HepG2 (cell line): ENCODE measurements around the gene OSBPL3. TPM values are rescaled to one million over a fixed set of nuclear protein-coding genes. Genes with fewer than 3 reads are reported as not detected.

Source experiments
- ATAC-seq: fragments of 200-7000 bp; cut with Tn5 transposase; 3 replicates; pipeline ENCODE4 v1.9.1; 2020; ENCODE audit warnings: mild to moderate bottlenecking, moderate library complexity
- BruUV-seq: library from RNA; stranded (reverse); fragments of 400-500 nt; replicated peaks from 2 replicates; lab custom pipeline; 2021; lab: Mats Ljungman, UMichigan
- CTCF ChIA-PET: fragments of 300-600 bp; formaldehyde crosslinking; extraction: SDS; loops from one replicate; lab custom pipeline; 2021; ENCODE audit warnings: low total read pairs, inconsistent platforms, low intra/inter-chr PET ratio; lab: Yijun Ruan, JAX
- POLR2A ChIA-PET: fragments of 350-600 bp; sonication (Branson Sonifier 250); formaldehyde crosslinking; loops from one replicate; lab custom pipeline; 2020; ENCODE audit warnings: antibody characterized with exemption, inconsistent platforms; lab: Yijun Ruan, JAX
- DNase-seq: peaks from one replicate; pipeline ENCODE4 v3.0.0-alpha.2; 2015; ENCODE audit warnings: low spot score
- FAIRE-seq: peaks from 3 replicates; lab custom pipeline; 2011; peaks lifted over from hg19 to GRCh38; lab: Jason Lieb, UNC
- H2AFZ ChIP-seq: one replicate; pipeline ENCODE4 v1.6.1; 2011; ENCODE audit warnings: low read length, inconsistent platforms
- H3K27ac ChIP-seq: fragments of 300-600 bp; 3 replicates; pipeline ENCODE4 v1.8.0; 2011; ENCODE audit warnings: mixed run types, mild to moderate bottlenecking, mixed read lengths, low read length, inconsistent platforms; ENCODE audit not compliant: insufficient read depth; ENCODE audit errors: extremely low read length
- H3K27me3 ChIP-seq, 2 experiments: fragments of 200-600 bp in 1 of 2; 2 replicates in 1 of 2; 3 replicates in 1 of 2; pipeline versions ENCODE4 v1.6.0 to v1.8.0; 2011; ENCODE audit warnings: low read length in 2 of 2, mild to moderate bottlenecking in 2 of 2, moderate library complexity in 2 of 2, inconsistent platforms in 1 of 2; ENCODE audit not compliant: insufficient read depth in 2 of 2, control insufficient read depth in 1 of 2
- H3K36me3 ChIP-seq, 2 experiments: fragments of 200-600 bp in 1 of 2; replicated peaks in 1 of 2; 2 replicates in 1 of 2; 3 replicates in 1 of 2; pipeline versions ENCODE4 v1.5.1 to v1.8.0; 2011; ENCODE audit warnings: low read length in 2 of 2, inconsistent platforms in 1 of 2; ENCODE audit not compliant: insufficient read depth in 2 of 2, control insufficient read depth in 1 of 2
- H3K4me1 ChIP-seq: 2 replicates; pipeline ENCODE4 v1.5.1; 2012; ENCODE audit warnings: low read length, inconsistent platforms; ENCODE audit not compliant: insufficient read depth
- H3K4me2 ChIP-seq: 2 replicates; pipeline ENCODE4 v1.6.0; 2011; ENCODE audit warnings: low read depth, low read length, inconsistent platforms
- H3K4me3 ChIP-seq, 3 experiments: fragments of 200-600 bp in 1 of 3; sonication (generic), shearing (Covaris generic) in 1 of 3; replicated peaks in 1 of 3; 2 replicates each; pipeline ENCODE4 v1.5.1; 2011 to 2016; ENCODE audit warnings: low read length in 3 of 3, inconsistent platforms in 2 of 3, low read depth in 2 of 3, mild to moderate bottlenecking in 2 of 3, control low read depth in 1 of 3, mixed read lengths in 1 of 3; ENCODE audit not compliant: insufficient read depth in 1 of 3
- H3K79me2 ChIP-seq: one replicate; pipeline ENCODE4 v1.6.1; 2011; ENCODE audit warnings: low read length, inconsistent platforms; ENCODE audit not compliant: insufficient read depth
- H3K9ac ChIP-seq: 2 replicates; pipeline ENCODE4 v1.6.0; 2011; ENCODE audit warnings: mild to moderate bottlenecking, low read depth, low read length, inconsistent platforms; ENCODE audit not compliant: insufficient read depth
- H3K9me3 ChIP-seq: 2 replicates; pipeline ENCODE4 v1.5.1; 2012; ENCODE audit warnings: mild to moderate bottlenecking, low read length
- H4K20me1 ChIP-seq: 2 replicates; pipeline ENCODE4 v1.6.0; 2011; ENCODE audit warnings: inconsistent platforms, mild to moderate bottlenecking, low read length, moderate library complexity; ENCODE audit not compliant: insufficient read depth
- ARID3A ChIP-seq: IDR thresholded peaks from 2 replicates; pipeline ENCODE4 v1.6.1; 2012; ENCODE audit warnings: low read depth, low read length, improper control_type of control experiment
- CHD4 ChIP-seq: fragments of 200-600 bp; sonication (generic); IDR thresholded peaks from 2 replicates; pipeline ENCODE4 v1.7.0; 2017; ENCODE audit warnings: mild to moderate bottlenecking, low read length, borderline replicate concordance
- FOXA3 ChIP-seq: IDR thresholded peaks from 2 replicates; pipeline ENCODE4 v1.6.1; 2016; ENCODE audit warnings: missing genetic modification reagents, missing compliant biosample characterization
- GPN1 ChIP-seq: sonication (generic); formaldehyde crosslinking; IDR thresholded peaks from 2 replicates; pipeline ENCODE4 v1.5.1; 2020; ENCODE audit warnings: missing genetic modification reagents, borderline replicate concordance
- GTF3A ChIP-seq: sonication (generic); formaldehyde crosslinking; conservative IDR thresholded peaks from 2 replicates; pipeline ENCODE4 v1.4.0; 2020; ENCODE audit warnings: mild to moderate bottlenecking, missing genetic modification reagents
- IRF2 ChIP-seq: IDR thresholded peaks from 2 replicates; pipeline ENCODE4 v1.6.1; 2018; ENCODE audit warnings: missing genetic modification reagents, missing compliant biosample characterization
- MAFK ChIP-seq, 2 experiments: IDR thresholded peaks in 1 of 2; conservative IDR thresholded peaks in 1 of 2; 2 replicates each; pipeline ENCODE4 v1.6.1; 2011; ENCODE audit warnings: improper control_type of control experiment in 2 of 2, low read length in 2 of 2
- TCF12 ChIP-seq, 2 experiments: fragments of 450-650 bp in 1 of 2; sonication (generic) in 1 of 2; formaldehyde crosslinking in 1 of 2; IDR thresholded peaks; 2 replicates each; pipeline versions ENCODE4 v1.6.1 to v1.8.0; 2017 to 2022; ENCODE audit warnings: antibody characterized with exemption in 1 of 2, mild to moderate bottlenecking in 1 of 2, missing genetic modification reagents in 1 of 2, moderate library complexity in 1 of 2
- YY1 ChIP-seq: IDR thresholded peaks from 2 replicates; pipeline ENCODE4 v1.6.1; 2011; ENCODE audit warnings: low read length, low read depth, moderate library complexity, mild to moderate bottlenecking; ENCODE audit not compliant: insufficient read depth, insufficient replicate concordance
- ZNF441 ChIP-seq: sonication (generic); formaldehyde crosslinking; IDR thresholded peaks from 2 replicates; pipeline ENCODE4 v1.7.0; 2021; ENCODE audit warnings: missing genetic modification reagents, borderline replicate concordance
- ZNF547 ChIP-seq: sonication (generic); formaldehyde crosslinking; IDR thresholded peaks from 2 replicates; pipeline ENCODE4 v1.5.1; 2020; ENCODE audit warnings: mild to moderate bottlenecking, missing genetic modification reagents
- ZNF598 ChIP-seq: sonication (generic); formaldehyde crosslinking; IDR thresholded peaks from 2 replicates; pipeline ENCODE4 v1.5.1; 2020; ENCODE audit warnings: mild to moderate bottlenecking, missing genetic modification reagents, borderline replicate concordance
- WGBS: methylation state at CpG from one replicate; pipeline ENCODE4 v1.1.6; 2017; ENCODE audit warnings: low lambda C conversion rate; 5-methylcytosine and 5-hydroxymethylcytosine counted together
- in situ Hi-C: cut with HindIII; loops from 2 replicates; pipeline ENCODE4 v1.10.0; 2017; ENCODE audit warnings: low pct_unique_long_range_greater_than_20kb; ENCODE audit not compliant: extremely low pct_ligation_motif_present
- intact Hi-C: fragments of 100-400 bp; cut with micrococcal nuclease; formaldehyde crosslinking; loops from one replicate; pipeline ENCODE4 v1.10.0; 2022; ENCODE audit not compliant: unreplicated experiment
- polyA plus RNA-seq, 8 experiments: library from polyadenylated mRNA; depleted of rRNA in 3 of 8; stranded (reverse) in 7 of 8; unstranded in 1 of 8; fragments of >200 nt; fragmentation: Illumina TruSeq in 4 of 8; extraction: Trizol in 4 of 8; gene quantifications; 2 replicates each; pipeline versions ENCODE4 v1.2.1 to v1.2.3, GENCODE V29; 2011 to 2016; ENCODE audit warnings: low read depth in 4 of 8, missing spikeins in 1 of 8, mixed read lengths in 1 of 8; ENCODE audit not compliant: insufficient read depth in 1 of 8
- total RNA-seq, 5 experiments: library from RNA; depleted of rRNA; stranded (reverse); fragments of >200 nt; fragmentation: Illumina TruSeq; extraction: Trizol; gene quantifications; 2 replicates each; pipeline ENCODE4 v1.2.3, GENCODE V29; 2016; ENCODE audit warnings: low read depth in 1 of 5
- TF ChIP-seq, protein P1 (sequence below): sonication (generic); formaldehyde crosslinking; IDR thresholded peaks from 2 replicates; pipeline ENCODE4 v1.4.0; 2020; ENCODE audit warnings: missing genetic modification reagents, mild to moderate bottlenecking, borderline replicate concordance
- TF ChIP-seq, protein P2 (sequence below): sonication (generic); formaldehyde crosslinking; conservative IDR thresholded peaks from 2 replicates; pipeline ENCODE4 v1.8.0; 2022; ENCODE audit warnings: low read depth, missing genetic modification reagents
- TF ChIP-seq, protein P3 (sequence below): sonication (generic); formaldehyde crosslinking; IDR thresholded peaks from 2 replicates; pipeline ENCODE4 v1.5.1; 2020; ENCODE audit warnings: mild to moderate bottlenecking, moderate library complexity, missing genetic modification reagents

The OSBPL3 gene
- total and polyA plus RNA-seq, 2 of the 13 experiments (the other 11 are each of a cell fraction or from before 2014, with no cell fraction given), result 8.8 to 28.9 TPM

GRCh38 chr7:24979470-24979862 lies 512 bp downstream of the OSBPL3 start (continued):
- TF ChIP-seq ZNF547 (0 out of 2 replicates have a peak, but pooled peaks have one; percentile 4), YY1 (no peak), CHD4 (no peak)

GRCh38 chr7:24978843-24979469 lies 1.0 kb downstream of the OSBPL3 start:
- H2AFZ ChIP-seq, result no peak overlapping the region
- peaks cover 53% of the 10 kb centered on the region for H3K79me2 ChIP-seq
- FAIRE-seq (no peak), DNase-seq (no peak), ATAC-seq (peak; percentile 1; the same call in 2 of the 3 replicates)
- no TSS peak for BruUV-seq
- no peaks in the 10 kb centered on the region for H3K9me3 ChIP-seq
- peak overlapping the region; percentile 94 for H3K27ac ChIP-seq
- no peaks in the 10 kb centered on the region for H3K36me3 ChIP-seq
- in situ Hi-C loops (no loop called here), intact Hi-C loops (loop anchor here (2.0 kb wide), 1 partner anchor 78 kb away; no protein-coding TSS in a partner anchor)
- POLR2A ChIA-PET, result interaction anchor here (0.6 to 2.9 kb wide), 10 partner anchors 8 to 159 kb away, joined by 3 to 16 read pairs (median 4); partner anchors contain the start of gene CYCS
- H3K27me3 ChIP-seq, result no peaks in the 10 kb centered on the region; a peak in 1 of 5 replicates
- peak overlapping the region; percentile 91 for H3K4me2 ChIP-seq
- no peaks in the 10 kb centered on the region for H4K20me1 ChIP-seq
- H3K4me1 ChIP-seq, result peaks cover 82% of the 10 kb centered on the region
- 6% methylated on average over 24 of the region's 29 CpGs for WGBS
- CTCF ChIA-PET, result interaction anchor here (0.9 to 1.4 kb wide), 3 partner anchors 84 to 161 kb away, joined by 3 to 8 read pairs (median 3); no protein-coding TSS in a partner anchor
- peak overlapping the region; percentile 91 for H3K9ac ChIP-seq
- peak overlapping the region; percentile 78 to 87 (median 83) for H3K4me3 ChIP-seq
- TF ChIP-seq FOXA3, result no peak
- TF ChIP-seq, protein P1, sequence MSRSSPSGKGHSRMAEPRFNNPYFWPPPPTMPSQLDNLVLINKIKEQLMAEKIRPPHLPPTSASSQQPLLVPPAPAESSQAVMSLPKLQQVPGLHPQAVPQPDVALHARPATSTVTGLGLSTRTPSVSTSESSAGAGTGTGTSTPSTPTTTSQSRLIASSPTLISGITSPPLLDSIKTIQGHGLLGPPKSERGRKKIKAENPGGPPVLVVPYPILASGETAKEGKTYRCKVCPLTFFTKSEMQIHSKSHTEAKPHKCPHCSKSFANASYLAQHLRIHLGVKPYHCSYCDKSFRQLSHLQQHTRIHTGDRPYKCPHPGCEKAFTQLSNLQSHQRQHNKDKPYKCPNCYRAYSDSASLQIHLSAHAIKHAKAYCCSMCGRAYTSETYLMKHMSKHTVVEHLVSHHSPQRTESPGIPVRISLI (CRISPR knock-in tag), result peak; percentile 25; the same call in 1 of the 2 replicates
- no peak for TF ChIP-seq ARID3A
- no peak for TF ChIP-seq GPN1
- no peak for TF ChIP-seq ZNF598 (CRISPR knock-in tag)
- TF ChIP-seq GTF3A (CRISPR knock-in tag), result no peak
- no peak; the same call in 1 of the 2 replicates for TF ChIP-seq IRF2 (CRISPR knock-in tag)
- TF ChIP-seq, protein P2, sequence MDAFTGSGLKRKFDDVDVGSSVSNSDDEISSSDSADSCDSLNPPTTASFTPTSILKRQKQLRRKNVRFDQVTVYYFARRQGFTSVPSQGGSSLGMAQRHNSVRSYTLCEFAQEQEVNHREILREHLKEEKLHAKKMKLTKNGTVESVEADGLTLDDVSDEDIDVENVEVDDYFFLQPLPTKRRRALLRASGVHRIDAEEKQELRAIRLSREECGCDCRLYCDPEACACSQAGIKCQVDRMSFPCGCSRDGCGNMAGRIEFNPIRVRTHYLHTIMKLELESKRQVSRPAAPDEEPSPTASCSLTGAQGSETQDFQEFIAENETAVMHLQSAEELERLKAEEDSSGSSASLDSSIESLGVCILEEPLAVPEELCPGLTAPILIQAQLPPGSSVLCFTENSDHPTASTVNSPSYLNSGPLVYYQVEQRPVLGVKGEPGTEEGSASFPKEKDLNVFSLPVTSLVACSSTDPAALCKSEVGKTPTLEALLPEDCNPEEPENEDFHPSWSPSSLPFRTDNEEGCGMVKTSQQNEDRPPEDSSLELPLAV, result no peak
- TF ChIP-seq MAFK (conservative IDR thresholded peaks at IDR 0.05 in 1 of 2, IDR thresholded peaks at IDR 0.05 in 1 of 2; ENCODE audit: low read length in 2 of 2), result no peak
- TF ChIP-seq ZNF441 (CRISPR knock-in tag), result no peak
- TF ChIP-seq TCF12 (IDR thresholded peaks at IDR 0.05), result no peak
- no peak for TF ChIP-seq TCF12 (CRISPR knock-in tag; IDR thresholded peaks at IDR 0.05)
- TF ChIP-seq, protein P3, sequence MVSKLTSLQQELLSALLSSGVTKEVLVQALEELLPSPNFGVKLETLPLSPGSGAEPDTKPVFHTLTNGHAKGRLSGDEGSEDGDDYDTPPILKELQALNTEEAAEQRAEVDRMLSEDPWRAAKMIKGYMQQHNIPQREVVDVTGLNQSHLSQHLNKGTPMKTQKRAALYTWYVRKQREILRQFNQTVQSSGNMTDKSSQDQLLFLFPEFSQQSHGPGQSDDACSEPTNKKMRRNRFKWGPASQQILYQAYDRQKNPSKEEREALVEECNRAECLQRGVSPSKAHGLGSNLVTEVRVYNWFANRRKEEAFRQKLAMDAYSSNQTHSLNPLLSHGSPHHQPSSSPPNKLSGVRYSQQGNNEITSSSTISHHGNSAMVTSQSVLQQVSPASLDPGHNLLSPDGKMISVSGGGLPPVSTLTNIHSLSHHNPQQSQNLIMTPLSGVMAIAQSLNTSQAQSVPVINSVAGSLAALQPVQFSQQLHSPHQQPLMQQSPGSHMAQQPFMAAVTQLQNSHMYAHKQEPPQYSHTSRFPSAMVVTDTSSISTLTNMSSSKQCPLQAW (CRISPR knock-in tag), result 0 out of 2 replicates have a peak, but pooled peaks have one; percentile 30
